Endothelial cell of umbilical vein (primary cell): Measurements from ENCODE around the gene OVOL3. TPM values are rescaled to one million over a fixed set of nuclear protein-coding genes. Genes with fewer than 3 reads are reported as not detected.

Source experiments
- BruUV-seq: library from RNA; stranded (reverse); fragments of 400-500 nt; replicated peaks from 2 replicates; lab custom pipeline; 2021; lab: Mats Ljungman, UMichigan
- CTCF ChIA-PET: fragments of 300-600, 350-600 bp; sonication (Branson Sonifier 250); formaldehyde crosslinking; loops from one replicate; lab custom pipeline; 2021; ENCODE audit warnings: antibody characterized with exemption, inconsistent platforms; lab: Charles Lee
- POLR2A ChIA-PET: fragments of 300-600, 350-600 bp; sonication (Branson Sonifier 250); formaldehyde crosslinking; loops from one replicate; lab custom pipeline; 2021; ENCODE audit warnings: antibody characterized with exemption, inconsistent platforms; lab: Charles Lee
- DNase-seq: peaks from one replicate; pipeline ENCODE4 v3.0.0-alpha.2; 2011; ENCODE audit warnings: low read depth, low spot score
- FAIRE-seq: peaks from 2 replicates; lab custom pipeline; 2011; peaks lifted over from hg19 to GRCh38; lab: Jason Lieb, UNC
- H2AFZ ChIP-seq: 2 replicates; pipeline ENCODE4 v1.6.0; 2012; ENCODE audit warnings: low read depth, low read length, control low read depth, inconsistent platforms
- H3K27ac ChIP-seq: 2 replicates; pipeline ENCODE4 v1.5.1; 2011; ENCODE audit warnings: low read depth, mild to moderate bottlenecking, control low read depth, low read length, moderate library complexity; ENCODE audit not compliant: insufficient read depth
- H3K27me3 ChIP-seq, 2 experiments: 2 replicates each; pipeline versions ENCODE4 v1.6.0 to v1.6.1; 2011; ENCODE audit warnings: low read length in 2 of 2, mixed read lengths in 1 of 2; ENCODE audit not compliant: control insufficient read depth in 2 of 2, insufficient read depth in 2 of 2
- H3K36me3 ChIP-seq, 2 experiments: 2 replicates in 1 of 2; 3 replicates in 1 of 2; pipeline ENCODE4 v1.5.1; 2011; ENCODE audit warnings: low read length in 2 of 2, mild to moderate bottlenecking in 1 of 2, moderate library complexity in 1 of 2; ENCODE audit not compliant: control insufficient read depth in 2 of 2, insufficient read depth in 2 of 2; ENCODE audit errors: extremely low read depth in 1 of 2
- H3K4me1 ChIP-seq: 3 replicates; pipeline ENCODE4 v1.5.1; 2011; ENCODE audit warnings: mild to moderate bottlenecking, low read length; ENCODE audit not compliant: control insufficient read depth, insufficient read depth; ENCODE audit errors: extremely low read depth
- H3K4me2 ChIP-seq: 2 replicates; pipeline ENCODE4 v1.6.1; 2011; ENCODE audit warnings: low read length, control low read depth, mixed read lengths; ENCODE audit not compliant: insufficient read depth
- H3K4me3 ChIP-seq, 3 experiments: fragments of 200-600 bp in 1 of 3; sonication (generic), shearing (Covaris generic) in 1 of 3; replicated peaks in 1 of 3; 2 replicates each; pipeline ENCODE4 v1.5.1; 2011 to 2016; ENCODE audit warnings: control low read depth in 3 of 3, low read length in 3 of 3, mild to moderate bottlenecking in 2 of 3, inconsistent platforms in 1 of 3, low read depth in 1 of 3, moderate library complexity in 1 of 3; ENCODE audit not compliant: insufficient read depth in 1 of 3
- H3K79me2 ChIP-seq: 2 replicates; pipeline ENCODE4 v1.6.0; 2012; ENCODE audit warnings: low read length, inconsistent platforms; ENCODE audit not compliant: control insufficient read depth, insufficient read depth
- H3K9ac ChIP-seq: replicated peaks from 2 replicates; pipeline ENCODE3; 2011; ENCODE audit warnings: low read length, control low read depth; ENCODE audit not compliant: insufficient read depth; ENCODE audit errors: extremely low read depth
- H3K9me1 ChIP-seq: replicated peaks from 3 replicates; pipeline ENCODE4 v1.6.0; 2011; ENCODE audit warnings: mild to moderate bottlenecking, low read length; ENCODE audit not compliant: control insufficient read depth, insufficient read depth; ENCODE audit errors: extremely low read depth
- H3K9me3 ChIP-seq: replicated peaks from 2 replicates; pipeline ENCODE4 v1.5.1; 2012; ENCODE audit warnings: low read length, inconsistent platforms; ENCODE audit not compliant: control insufficient read depth, insufficient read depth
- H4K20me1 ChIP-seq: replicated peaks from 2 replicates; pipeline ENCODE3; 2011; ENCODE audit warnings: mild to moderate bottlenecking, low read length; ENCODE audit not compliant: control insufficient read depth, insufficient read depth; ENCODE audit errors: extremely low read depth
- EZH2 ChIP-seq: IDR thresholded peaks from 2 replicates; pipeline ENCODE4 v1.6.1; 2012; ENCODE audit warnings: borderline replicate concordance, low read depth, mild to moderate bottlenecking, moderate library complexity, low read length, inconsistent platforms; ENCODE audit not compliant: severe bottlenecking
- FOS ChIP-seq: IDR thresholded peaks from 2 replicates; pipeline ENCODE4 v1.6.1; 2011; ENCODE audit warnings: mild to moderate bottlenecking, low read length, moderate library complexity, borderline replicate concordance; ENCODE audit not compliant: insufficient read depth
- GATA2 ChIP-seq: IDR thresholded peaks from 2 replicates; pipeline ENCODE4 v1.7.0; 2011; ENCODE audit warnings: low read depth, mild to moderate bottlenecking, moderate library complexity, mixed read lengths, low read length; ENCODE audit not compliant: insufficient read length, insufficient read depth
- JUN ChIP-seq: IDR thresholded peaks from 2 replicates; pipeline ENCODE4 v1.6.1; 2011; ENCODE audit warnings: borderline replicate concordance, low read depth; ENCODE audit not compliant: insufficient read length, insufficient read depth
- MAX ChIP-seq: IDR thresholded peaks from 2 replicates; pipeline ENCODE4 v1.6.1; 2011; ENCODE audit not compliant: insufficient read depth, insufficient read length
- MYC ChIP-seq: IDR thresholded peaks from one replicate; pipeline ENCODE4 v1.6.1; 2011; ENCODE audit warnings: mild to moderate bottlenecking, low read depth, low read length
- POLR2A ChIP-seq: IDR thresholded peaks from 2 replicates; pipeline ENCODE4 v1.6.1; 2012; ENCODE audit warnings: low read depth, mild to moderate bottlenecking, control low read depth, low read length
- POLR2AphosphoS5 ChIP-seq: IDR thresholded peaks from 2 replicates; pipeline ENCODE4 v1.6.1; 2012; ENCODE audit warnings: low read depth, mild to moderate bottlenecking, control low read depth, low read length, moderate library complexity; ENCODE audit not compliant: insufficient read depth
- dilution Hi-C: fragments of 300-500 bp; cut with MboI; formaldehyde crosslinking; loops from one replicate; pipeline ENCODE4 v1.15.0; 2019; ENCODE audit warnings: low sequenced_read_pairs; ENCODE audit not compliant: extremely low pct_ligation_motif_present
- intact Hi-C: fragments of 100-400 bp; cut with micrococcal nuclease; formaldehyde crosslinking; loops from one replicate; pipeline ENCODE4 v1.10.0; 2022
- polyA plus RNA-seq, 4 experiments: library from polyadenylated mRNA; depleted of rRNA in 3 of 4; stranded (reverse) in 3 of 4; unstranded in 1 of 4; fragments of >200 nt; gene quantifications; 2 replicates each; pipeline versions ENCODE4 v1.2.1 to v1.2.3, GENCODE V29; 2011 to 2012; ENCODE audit warnings: missing spikeins in 1 of 4
- total RNA-seq: library from RNA; stranded (reverse); gene quantifications from 2 replicates; pipeline ENCODE4 v1.2.3, GENCODE V29; 2021
- TF ChIP-seq, protein P1 (sequence below), 2 donors: IDR thresholded peaks; 1 replicate in 1 of 2; 2 replicates in 1 of 2; pipeline ENCODE4 v1.5.1; 2011; ENCODE audit warnings: low read length in 2 of 2, mild to moderate bottlenecking in 2 of 2, moderate library complexity in 2 of 2, control low read depth in 1 of 2, inconsistent platforms in 1 of 2, low read depth in 1 of 2; ENCODE audit not compliant: insufficient read depth in 1 of 2; ENCODE audit errors: extremely low read depth in 1 of 2

Gene OVOL3
- total and polyA plus RNA-seq, 2 donors (not counting 3 experiments of a cell fraction or from before 2014, with no cell fraction given), result not detected

- H4K20me1 ChIP-seq, result no peaks in the 10 kb centered on the region
- H3K4me3 ChIP-seq, result no peak overlapping the region
- peaks cover 3 to 9% of the 10 kb centered on the region in 2 experiments for H3K36me3 ChIP-seq
- no peak overlapping the region for H3K27ac ChIP-seq
- no peak for DNase-seq
- H3K9me3 ChIP-seq, result no peaks in the 10 kb centered on the region
- POLR2A ChIA-PET, result no interaction called here
- no peaks in the 10 kb centered on the region for H3K27me3 ChIP-seq
- BruUV-seq, result no TSS peak
- intact Hi-C loops, result no loop called here
- no peak overlapping the region for H2AFZ ChIP-seq
- dilution Hi-C loops, result no loop called here
- H3K4me2 ChIP-seq, result no peak overlapping the region
- no peak for FAIRE-seq
- CTCF ChIA-PET, result interaction anchor here (1.3 kb wide), 1 partner anchor 25 kb away, joined by 3 read pairs; no protein-coding TSS in a partner anchor
- no peak for TF ChIP-seq POLR2AphosphoS5
- no peak for TF ChIP-seq FOS
- TF ChIP-seq GATA2, result no peak
- TF ChIP-seq, protein P1, sequence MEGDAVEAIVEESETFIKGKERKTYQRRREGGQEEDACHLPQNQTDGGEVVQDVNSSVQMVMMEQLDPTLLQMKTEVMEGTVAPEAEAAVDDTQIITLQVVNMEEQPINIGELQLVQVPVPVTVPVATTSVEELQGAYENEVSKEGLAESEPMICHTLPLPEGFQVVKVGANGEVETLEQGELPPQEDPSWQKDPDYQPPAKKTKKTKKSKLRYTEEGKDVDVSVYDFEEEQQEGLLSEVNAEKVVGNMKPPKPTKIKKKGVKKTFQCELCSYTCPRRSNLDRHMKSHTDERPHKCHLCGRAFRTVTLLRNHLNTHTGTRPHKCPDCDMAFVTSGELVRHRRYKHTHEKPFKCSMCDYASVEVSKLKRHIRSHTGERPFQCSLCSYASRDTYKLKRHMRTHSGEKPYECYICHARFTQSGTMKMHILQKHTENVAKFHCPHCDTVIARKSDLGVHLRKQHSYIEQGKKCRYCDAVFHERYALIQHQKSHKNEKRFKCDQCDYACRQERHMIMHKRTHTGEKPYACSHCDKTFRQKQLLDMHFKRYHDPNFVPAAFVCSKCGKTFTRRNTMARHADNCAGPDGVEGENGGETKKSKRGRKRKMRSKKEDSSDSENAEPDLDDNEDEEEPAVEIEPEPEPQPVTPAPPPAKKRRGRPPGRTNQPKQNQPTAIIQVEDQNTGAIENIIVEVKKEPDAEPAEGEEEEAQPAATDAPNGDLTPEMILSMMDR (IDR thresholded peaks at IDR 0.05; ENCODE audit: extremely low read depth in 1 of 2, insufficient read depth in 1 of 2, low read depth in 1 of 2, low read length in 2 of 2), result no peak
- no peak for TF ChIP-seq MYC
- TF ChIP-seq POLR2A, result no peak
- TF ChIP-seq EZH2, result no peak
- no peak for TF ChIP-seq MAX
- TF ChIP-seq JUN, result no peak
- no peaks in the 10 kb centered on the region for H3K9me1 ChIP-seq
- H3K4me1 ChIP-seq, result no peaks in the 10 kb centered on the region
- no peaks in the 10 kb centered on the region for H3K79me2 ChIP-seq
- no peak overlapping the region for H3K9ac ChIP-seq
These were observed 6.9 kb upstream of the OVOL3 start for GRCh38 chr19:36103842-36104552.
